HG02610 (cell line): ENCODE data around the gene FGF23.

Experiments used
- ATAC-seq: cut with Tn5 transposase; IDR thresholded peaks from one replicate; pipeline ENCODE4 v1.9.1; 2021; ENCODE audit warnings: mild to moderate bottlenecking, moderate library complexity; ENCODE audit not compliant: unreplicated experiment

Gene FGF23

DNA sequence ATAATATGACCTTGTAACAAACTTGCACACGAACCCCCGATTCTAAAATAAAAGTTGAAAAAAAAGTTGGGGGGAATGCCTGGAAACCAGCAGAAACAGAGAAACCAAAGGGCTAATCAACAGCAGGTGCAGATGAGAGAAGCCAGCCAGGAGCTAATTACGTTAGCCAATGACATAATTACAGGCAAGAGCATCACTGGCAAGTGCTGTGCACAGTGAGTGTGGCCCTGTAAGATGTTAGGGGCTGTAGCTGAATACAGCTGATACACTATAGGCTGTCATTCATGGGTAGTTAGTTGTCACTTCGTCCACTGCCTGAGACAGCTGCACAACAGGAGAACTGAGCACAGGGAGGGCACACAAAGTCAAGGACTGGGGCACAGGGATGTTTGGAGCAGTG lies 7.3 kb upstream of the FGF23 start:
- no peak for ATAC-seq

DNA sequence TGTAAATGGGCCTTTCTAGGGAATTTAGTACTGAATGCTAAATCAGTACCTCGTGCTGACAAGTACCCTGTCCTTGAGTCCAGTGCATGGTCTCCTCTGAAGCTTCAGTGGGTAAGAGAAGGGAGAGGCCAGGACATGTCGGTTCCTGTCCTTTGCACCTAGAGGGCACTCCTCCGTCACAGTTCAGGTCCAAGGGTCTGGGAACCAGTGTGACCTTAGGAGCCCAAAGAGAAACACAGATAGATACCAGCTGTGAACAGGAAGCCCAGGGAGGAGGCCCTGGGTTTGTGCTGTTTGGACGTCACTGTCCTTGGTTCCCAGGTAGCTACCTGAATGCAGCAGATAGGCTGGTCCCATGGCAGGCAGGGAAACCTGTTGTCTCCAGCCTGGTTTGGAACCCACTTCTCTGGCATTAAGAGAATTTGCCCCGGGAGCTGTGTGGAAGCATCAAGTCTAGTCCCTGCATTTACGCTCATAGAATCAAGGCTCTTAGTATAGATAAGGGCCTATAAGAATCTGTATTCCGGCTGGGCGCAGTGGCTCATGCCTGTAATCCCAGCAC lies 3.9 kb upstream of the FGF23 start:
- no peak for ATAC-seq

DNA sequence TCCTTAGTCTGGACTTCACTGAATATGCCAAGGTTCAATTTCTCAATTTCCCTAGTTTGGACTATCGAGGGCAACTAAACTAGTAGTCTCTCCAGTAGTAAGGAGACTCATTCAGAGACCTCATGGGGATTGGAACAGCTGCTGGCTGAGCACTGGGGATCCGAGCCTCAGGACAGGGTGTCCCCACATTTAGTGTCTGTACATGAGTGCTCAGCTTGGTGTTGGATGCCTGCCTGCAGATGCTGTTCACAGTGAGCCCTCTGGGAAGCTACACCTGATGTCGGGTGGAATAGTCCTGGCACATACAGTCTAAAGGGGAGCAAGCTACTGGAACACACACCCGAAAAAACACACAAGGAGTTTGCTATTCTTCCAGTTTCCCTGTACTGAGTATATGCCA lies 820 bp upstream of the FGF23 start:
- no peak for ATAC-seq

DNA sequence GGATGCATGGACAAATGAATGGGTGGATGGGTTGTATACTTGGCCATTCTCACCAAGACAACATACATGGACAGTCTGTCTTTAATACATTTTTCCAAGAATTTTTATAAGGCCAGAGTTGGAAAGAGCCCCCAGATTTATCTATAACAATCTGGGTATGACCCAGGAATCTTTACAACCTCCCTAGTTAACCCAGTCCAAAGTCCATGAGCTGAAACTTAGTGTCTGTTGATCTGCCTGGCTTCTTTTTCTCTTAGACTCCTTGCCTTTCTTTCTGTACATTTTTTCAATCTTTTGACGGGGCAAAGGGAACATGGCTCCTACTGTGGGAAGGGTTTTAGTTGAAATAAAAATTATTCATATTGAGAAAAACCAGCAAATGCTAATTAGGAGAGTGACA lies 740 bp downstream of the FGF23 start:
- no peak for ATAC-seq

DNA sequence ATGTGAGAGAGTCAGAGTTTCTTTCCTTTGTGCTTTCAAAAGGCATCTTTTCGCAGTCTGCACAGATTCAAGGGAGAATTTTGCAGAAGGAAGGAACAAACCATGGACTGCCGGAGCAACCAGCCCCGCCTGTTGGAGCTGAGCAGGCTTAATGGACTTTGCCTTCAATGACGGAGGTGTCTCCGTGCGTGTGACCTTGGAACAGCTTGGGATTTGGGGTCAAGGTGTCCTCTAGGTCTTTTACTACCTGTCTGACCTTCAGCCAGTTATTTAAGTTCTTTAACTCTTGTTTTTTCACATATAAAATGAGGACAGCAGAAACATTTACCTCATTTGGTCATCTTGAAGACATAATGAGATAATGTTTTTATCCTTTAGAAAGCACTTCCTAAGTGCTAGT lies 4.1 kb downstream of the FGF23 start:
- no peak for ATAC-seq

DNA sequence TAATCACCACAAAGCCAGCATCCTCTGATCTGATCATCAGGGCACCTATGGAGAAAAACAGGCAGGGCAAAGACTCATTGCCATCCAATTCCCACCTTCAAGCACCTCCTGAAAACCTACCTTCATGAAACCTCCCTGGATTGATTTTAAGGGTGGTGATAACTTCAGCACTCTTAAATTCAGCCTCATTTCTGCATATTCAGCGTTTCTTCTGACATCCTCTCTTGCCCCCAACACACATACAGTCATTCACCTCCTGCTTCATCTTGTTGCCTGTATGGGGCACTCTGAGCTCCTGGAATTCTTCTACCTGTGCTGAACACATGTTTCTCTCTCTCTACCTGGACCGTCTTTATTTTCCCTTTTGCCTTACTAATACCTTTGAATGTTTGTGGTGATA lies 6.9 kb downstream of the FGF23 start:
- no peak for ATAC-seq

DNA sequence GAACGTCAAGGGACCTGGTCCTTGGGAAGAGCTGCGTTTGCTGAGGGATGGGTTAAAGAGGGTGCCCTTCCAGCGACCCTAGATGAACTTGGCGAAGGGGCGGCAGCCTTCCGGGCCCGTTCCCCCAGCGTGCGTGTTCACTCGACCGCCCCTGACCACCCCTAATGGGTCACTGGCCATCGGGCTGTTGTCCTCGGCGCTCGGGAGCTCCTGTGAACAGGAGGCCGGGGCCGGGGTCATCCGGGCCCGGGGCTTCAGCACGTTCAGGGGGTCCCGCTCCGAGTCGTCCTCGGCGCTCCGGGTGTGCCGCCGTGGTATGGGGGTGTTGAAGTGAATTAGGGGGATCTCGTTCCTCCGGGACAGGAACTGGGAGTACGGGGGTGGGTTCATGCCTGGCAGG lies 9.2 kb downstream of the FGF23 start:
- no peak for ATAC-seq

DNA sequence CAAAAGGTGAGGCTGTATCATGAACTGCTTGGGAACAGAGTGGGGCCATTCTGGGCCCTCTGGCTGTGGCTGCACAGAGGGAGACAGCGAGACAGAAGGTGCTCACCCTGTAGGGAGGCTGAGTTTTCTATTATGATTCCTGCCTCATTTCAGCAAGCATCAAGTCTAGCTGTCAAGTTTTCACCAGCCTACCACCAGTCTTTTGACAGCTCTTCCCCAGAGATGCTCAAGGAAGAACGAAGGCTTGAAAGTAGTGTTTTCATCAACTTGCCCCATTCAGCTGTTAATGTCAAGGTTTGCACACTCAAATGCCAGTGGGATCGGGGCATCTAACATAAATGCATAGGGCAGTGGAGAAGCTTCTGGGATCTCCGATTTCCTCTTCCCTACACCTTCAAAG lies 10.0 kb downstream of the FGF23 start:
- no peak for ATAC-seq

DNA sequence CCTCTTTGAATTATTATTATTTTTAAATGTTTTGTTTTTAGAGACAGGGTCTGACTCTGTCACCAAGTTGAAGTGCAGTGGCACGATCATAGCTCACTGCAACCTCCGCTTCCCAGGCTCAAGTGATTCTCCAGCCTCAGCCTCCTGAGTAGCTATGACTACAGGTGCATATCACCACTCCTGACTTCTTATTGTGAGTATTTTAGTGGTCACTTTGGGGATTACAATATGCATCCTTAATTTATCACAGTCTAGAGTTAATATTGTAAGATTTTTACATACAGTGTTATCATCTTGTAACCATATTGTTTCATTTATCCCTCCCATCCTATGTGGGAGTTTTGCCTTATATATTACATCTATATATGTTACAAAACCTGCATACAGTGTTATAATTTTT lies 13.4 kb downstream of the FGF23 start:
- no peak for ATAC-seq

DNA sequence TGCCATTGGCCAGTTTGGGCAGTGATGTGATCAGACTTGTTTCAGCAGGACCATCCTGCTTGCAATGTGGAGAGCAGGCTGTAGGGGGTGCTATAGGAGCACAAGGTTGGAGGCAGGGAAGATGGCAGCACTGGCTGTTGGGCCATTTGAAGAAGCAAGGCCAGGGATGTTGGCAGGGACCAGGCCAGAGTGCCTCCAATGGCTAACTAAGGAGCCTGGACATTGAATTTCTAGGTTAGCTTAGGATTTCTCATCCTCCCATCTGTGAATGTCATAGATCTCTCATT lies 23.5 kb downstream of the FGF23 start:
- ATAC-seq, result no peak

DNA sequence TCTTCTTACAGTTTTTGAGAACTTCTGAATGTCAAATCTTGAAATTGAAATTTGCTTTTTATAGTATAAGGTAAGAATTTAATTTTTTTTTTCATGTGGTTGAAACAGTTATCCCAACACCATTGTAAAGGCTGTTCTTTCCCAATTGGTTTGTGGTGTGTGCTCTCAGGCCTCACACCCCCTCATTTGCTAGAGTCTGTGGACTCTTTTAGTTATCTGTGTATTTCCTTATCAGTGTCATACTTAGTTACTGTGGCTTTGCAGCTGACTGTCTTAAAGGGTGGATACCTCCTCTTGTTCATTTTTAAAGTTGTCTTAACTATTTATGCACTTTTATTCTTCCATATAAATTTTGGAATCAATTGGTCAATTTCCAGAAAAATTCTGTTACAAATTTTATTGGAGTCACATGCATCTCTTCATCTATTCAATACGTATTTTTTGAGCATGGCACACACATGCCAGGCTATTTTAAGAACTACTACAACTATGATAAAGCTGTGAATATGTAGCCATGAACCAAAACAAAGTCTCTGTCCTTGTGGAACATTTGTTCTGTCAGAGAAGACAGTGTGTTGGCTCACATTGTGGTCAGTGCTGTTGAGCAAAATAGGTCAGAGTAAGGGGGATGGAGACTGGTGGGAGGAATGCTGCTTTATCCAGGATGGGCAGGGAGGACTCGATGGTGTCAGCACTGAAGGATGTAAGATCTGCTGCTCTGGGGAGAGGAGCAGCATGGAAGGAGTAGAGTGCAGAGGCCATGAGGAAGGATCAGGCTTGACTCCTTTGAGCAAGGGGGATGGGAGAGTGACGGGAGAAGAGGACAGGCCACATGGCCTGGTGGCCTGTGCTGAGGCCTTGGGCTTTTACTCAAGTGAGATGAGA lies 24.1 kb downstream of the FGF23 start:
- no peak for ATAC-seq

DNA sequence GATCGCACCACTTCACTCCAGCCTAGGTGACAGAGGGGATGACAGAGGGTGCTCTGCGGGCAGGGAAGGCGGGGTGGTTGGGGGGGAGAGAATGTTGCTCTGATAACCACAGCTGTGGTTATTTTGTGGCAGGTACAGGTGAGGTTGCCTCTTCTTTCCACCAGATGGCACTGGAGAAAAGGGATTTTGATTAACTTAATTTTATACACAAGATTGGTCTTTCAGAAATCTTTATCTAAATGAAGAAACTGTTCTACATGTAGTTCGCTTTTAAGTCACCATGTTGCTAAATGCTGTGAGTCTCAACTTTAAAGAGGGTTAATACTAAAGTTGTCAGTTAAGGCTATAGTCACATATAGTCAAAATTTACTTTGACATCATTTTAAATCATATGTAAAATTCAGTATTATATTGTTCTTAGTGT lies 25.7 kb downstream of the FGF23 start:
- no peak for ATAC-seq

DNA sequence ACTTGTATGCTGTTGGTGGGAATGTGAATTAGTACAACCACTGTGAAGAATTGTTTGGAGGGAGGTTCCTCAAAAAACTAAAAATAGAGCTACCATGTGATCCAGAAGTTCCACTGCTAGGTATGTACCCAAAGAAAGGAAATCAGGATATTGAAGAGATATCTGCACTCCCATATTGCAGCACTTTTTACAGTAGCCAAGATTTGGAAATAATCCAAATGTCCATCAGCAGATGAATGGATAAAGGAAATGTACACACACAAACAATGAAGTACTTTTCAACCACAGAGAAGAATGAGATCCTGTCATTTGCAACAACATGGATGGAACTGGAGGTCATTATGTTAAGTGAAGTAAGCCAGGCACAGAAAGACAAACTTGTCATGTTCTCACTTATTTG lies 32.6 kb downstream of the FGF23 start:
- no peak for ATAC-seq

DNA sequence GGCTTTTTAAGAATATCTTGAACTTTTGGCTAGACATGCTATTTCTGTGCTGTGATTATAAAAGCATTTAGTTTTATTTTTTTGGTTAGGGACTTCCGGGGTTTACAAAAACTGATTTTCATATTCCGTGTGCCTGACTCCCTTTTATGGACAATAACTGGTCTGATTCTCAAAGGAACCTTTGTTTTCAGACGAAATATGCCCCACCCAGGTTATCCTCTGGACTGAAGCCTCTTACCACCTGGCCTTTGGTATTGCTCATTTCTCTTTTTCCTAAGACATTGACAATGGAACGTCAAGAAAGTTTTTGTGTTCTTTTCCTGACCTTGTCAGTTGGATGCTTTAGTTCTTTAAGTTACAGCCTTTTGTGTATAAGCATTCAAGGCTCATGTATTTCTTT lies 47.7 kb downstream of the FGF23 start:
- ATAC-seq, result no peak

DNA sequence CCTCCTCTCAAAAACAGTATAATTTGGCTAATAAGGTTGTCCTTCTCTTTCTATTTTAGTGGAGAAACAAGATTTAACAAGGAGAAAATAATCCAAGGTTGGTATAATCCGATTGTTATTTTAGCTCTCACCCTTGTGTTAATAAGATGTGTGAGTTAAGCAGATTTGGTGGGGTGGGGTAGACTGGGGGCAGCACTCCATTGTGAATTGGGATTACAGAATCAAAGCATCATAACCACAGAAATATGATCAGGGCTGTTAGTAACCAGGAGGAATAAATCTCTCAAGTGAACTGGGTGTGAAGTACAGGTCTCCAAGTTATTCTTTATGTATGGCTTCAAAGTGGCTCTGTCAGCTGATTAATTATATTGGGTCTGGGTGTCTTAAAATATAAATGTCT lies 48.3 kb downstream of the FGF23 start:
- ATAC-seq, result no peak

DNA sequence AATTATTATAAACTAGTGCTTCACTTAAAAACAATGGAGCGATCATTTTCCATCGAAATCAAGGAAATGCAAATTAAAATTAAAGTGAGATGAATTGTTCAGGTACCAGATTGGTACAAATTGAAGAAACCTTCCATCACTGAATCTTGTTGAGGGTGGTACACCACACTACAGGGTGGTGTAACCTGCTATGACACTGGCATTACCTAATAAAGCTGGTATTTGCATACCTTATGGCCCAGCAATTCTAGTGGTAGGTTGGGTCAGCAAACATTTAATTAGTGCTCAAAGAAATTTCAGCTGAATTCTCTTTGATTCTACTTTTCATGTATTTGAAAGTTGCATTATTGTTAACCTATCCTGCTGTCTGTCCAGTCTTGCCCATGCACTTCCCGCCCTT lies 49.3 kb downstream of the FGF23 start:
- ATAC-seq, result no peak

DNA sequence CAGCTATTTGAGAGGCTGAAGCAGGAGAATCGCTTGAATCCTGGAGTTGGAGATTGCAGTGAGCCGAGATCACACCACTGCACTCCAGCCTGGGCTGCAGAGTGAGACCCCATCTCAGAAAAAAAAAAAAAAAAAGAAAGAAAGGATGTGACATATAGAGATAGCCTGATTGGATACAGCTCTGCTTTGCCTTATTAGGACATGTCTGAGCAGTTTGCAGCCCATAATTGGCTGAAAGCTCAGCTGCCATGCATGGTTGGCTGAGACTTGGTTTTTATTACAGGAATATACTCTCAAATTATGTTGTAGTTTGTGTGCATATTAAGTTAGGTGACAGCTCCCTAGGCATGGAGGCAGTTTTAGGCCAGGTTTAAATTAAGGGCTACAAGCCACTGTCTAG lies 52.2 kb downstream of the FGF23 start:
- ATAC-seq, result no peak

DNA sequence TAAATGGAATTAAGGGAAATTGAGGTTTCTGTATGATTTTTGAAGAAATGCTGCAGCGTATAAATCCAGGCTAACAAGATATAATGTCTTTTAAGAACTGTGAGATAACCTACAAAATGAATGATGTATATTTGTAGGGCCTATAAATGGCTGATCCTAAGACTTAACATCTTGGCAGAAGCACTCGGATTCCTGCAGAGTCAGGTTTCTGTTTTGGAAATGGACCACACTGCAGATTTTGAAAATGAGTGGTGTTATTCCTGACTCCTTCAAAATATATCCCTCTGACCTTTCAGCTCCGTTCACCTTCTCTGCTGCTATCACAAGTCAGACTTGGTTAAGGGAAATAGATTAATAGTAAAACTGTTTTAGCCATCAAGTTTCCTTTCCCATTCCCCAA lies 53.5 kb downstream of the FGF23 start:
- ATAC-seq, result no peak

DNA sequence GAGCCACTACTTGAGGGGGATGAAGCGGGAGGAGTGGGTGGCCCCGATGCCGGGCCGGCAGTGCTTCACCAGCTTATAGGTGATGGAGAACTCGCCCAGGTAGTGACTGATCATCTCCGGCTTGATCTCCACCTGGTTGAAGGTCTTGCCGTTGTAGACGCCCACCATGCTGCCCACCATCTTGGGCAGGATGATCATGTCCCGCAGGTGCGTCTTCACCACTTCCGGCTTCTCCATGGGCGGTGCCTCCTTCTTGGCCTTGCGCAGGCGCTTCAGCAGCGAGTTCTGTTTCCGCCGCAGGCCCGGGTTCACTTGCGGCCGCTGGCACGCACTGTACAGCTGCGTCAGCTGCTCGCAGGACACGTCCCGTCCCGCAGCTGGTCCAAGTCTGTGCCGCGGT lies 55.1 kb downstream of the FGF23 start:
- ATAC-seq, result no peak

DNA sequence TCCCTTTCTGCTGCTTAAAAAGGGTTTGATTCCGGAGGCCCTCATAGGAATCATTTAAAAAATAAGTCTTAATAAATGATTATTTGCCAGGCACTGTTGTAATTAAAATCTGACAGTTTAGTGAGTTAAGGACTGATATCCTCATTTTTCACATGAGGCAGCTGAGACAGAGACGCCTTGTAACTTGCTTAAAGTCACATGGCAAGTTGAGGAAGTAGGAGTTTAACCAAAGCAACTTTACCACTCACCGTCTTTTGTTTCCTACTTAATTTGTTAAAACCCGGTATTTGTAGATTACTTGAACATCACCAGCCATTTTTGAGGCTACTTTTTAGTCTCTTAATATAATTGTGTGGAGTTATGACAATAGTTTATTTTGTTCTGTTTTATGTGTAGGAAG lies 56.1 kb downstream of the FGF23 start:
- no peak for ATAC-seq

DNA sequence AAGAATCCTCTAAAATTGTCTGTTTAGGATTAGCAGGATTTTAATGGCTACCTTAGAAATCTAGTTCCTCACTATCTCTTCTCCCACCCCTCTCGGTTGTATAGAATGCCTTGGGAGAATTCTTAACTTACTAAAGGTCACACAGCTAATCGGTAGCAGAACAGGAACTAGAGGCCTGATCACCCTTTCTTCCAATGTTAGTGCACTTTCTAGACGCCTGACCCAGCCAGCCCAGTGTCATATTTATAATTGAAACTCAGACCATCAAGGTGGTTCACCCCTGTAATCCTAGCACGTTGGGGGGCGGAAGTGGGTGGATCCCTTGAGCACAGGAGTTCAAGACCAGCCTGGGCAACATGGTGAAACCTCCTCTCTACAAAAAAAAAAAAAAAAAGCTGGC lies 56.8 kb downstream of the FGF23 start:
- no peak for ATAC-seq

DNA sequence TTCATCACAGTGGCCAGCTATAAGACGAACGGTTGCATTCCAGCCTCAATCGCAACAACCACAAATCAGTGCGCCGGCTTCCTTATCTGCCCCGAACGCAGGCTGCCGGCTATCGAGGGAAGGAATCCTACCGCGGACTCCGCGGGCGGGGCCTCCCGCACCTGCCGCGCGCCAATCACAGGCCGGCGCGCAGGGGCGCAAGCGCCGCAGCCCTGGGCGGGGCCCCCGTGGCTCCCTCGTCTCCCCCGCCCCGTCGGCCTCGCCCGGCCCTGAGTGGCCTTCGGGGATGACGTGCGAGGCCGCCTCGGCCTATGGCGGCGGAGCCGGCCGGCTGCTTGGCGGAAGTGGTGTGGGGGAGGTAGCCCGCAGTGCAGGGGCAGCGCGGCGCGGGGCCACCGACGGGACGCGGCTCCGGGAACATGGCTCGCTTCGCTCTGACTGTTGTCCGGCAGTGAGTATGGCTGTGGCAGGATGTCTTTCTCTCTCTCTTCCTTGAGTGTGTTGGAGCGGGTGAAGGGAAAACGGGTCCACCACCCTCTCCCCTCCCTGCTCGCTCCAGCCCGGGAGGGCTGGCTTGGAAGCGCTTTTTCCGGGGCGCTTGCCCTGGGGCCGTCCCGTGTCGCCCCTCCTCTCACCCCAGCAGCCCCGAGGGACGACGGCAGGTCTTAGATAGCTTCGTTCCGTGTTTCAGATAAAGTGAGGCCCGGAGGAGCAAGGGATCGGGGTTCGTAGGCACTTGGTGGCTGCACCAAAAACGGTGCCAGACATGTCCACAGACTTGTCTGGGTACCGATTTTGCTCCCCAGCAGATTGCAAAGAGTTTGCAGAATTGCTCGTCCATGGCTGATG lies 58.4 kb downstream of the FGF23 start, which contains the start of gene TIGAR:
TSS of gene TIGAR (plus strand) at position 361 of the 849 bp plus-strand sequence. CDS start at position 420, 59 bp downstream.
- ATAC-seq, result peak; percentile 97
